ENCODE measurements around the gene SLC25A21.

SLC25A21 gene

GRCh38 chr14:36974985-36975384 lies 197.4 kb downstream of the SLC25A21 start:
- H3K4me2 ChIP-seq (ENCODE audit: low read length), result no peak overlapping the region
- H3K9ac ChIP-seq (ENCODE audit: low read depth, low read length), result no peak overlapping the region
- H3K4me3 ChIP-seq (ENCODE audit: low read length), result no peak overlapping the region
- H3K4me1 ChIP-seq (ENCODE audit: control insufficient read depth, insufficient read depth, low read length), result peaks cover 38% of the 10 kb centered on the region
- H3K36me3 ChIP-seq (ENCODE audit: insufficient read depth, low read length), result no peaks in the 10 kb centered on the region
- H3K27me3 ChIP-seq (ENCODE audit: control insufficient read depth, insufficient read depth, low read length), result no peaks in the 10 kb centered on the region
- no peaks in the 10 kb centered on the region for H3K9me3 ChIP-seq (replicated peaks; ENCODE audit: low read length)

GRCh38 chr14:36973806-36974442 lies 198.5 kb downstream of the SLC25A21 start:
- H3K4me2 ChIP-seq (ENCODE audit: low read length), result peak overlapping the region; percentile 29

GRCh38 chr14:36971263-36971855 lies 201.0 kb downstream of the SLC25A21 start:
- Histone ChIP-seq H3K4me3 (ENCODE audit: low read length) (no peak overlapping the region), H3K9ac (ENCODE audit: low read depth, low read length) (no peak overlapping the region), H3K4me1 (ENCODE audit: control insufficient read depth, insufficient read depth, low read length) (peaks cover 43% of the 10 kb centered on the region)

More at GRCh38 chr14:36973806-36974442, 198.5 kb downstream of the SLC25A21 start:
- Histone ChIP-seq H3K9me3 (replicated peaks; ENCODE audit: low read length) (no peaks in the 10 kb centered on the region), H3K27me3 (ENCODE audit: control insufficient read depth, insufficient read depth, low read length) (no peaks in the 10 kb centered on the region), H3K36me3 (ENCODE audit: insufficient read depth, low read length) (no peaks in the 10 kb centered on the region), H3K4me3 (ENCODE audit: low read length) (no peak overlapping the region), H3K9ac (ENCODE audit: low read depth, low read length) (peak overlapping the region; percentile 49), H3K4me1 (ENCODE audit: control insufficient read depth, insufficient read depth, low read length) (peaks cover 38% of the 10 kb centered on the region)

GRCh38 chr14:36967892-36968555 lies 204.4 kb downstream of the SLC25A21 start:
- Histone ChIP-seq H3K9me3 (replicated peaks; ENCODE audit: low read length) (no peaks in the 10 kb centered on the region), H3K36me3 (ENCODE audit: insufficient read depth, low read length) (no peaks in the 10 kb centered on the region), H3K27me3 (ENCODE audit: control insufficient read depth, insufficient read depth, low read length) (no peaks in the 10 kb centered on the region), H3K4me1 (ENCODE audit: control insufficient read depth, insufficient read depth, low read length) (peaks cover 12% of the 10 kb centered on the region), H3K9ac (ENCODE audit: low read depth, low read length) (no peak overlapping the region), H3K4me2 (ENCODE audit: low read length) (peak overlapping the region; percentile 34), H3K4me3 (ENCODE audit: low read length) (no peak overlapping the region)

More at GRCh38 chr14:36971263-36971855, 201.0 kb downstream of the SLC25A21 start:
- Histone ChIP-seq H3K27me3 (ENCODE audit: control insufficient read depth, insufficient read depth, low read length) (no peaks in the 10 kb centered on the region), H3K36me3 (ENCODE audit: insufficient read depth, low read length) (no peaks in the 10 kb centered on the region), H3K9me3 (replicated peaks; ENCODE audit: low read length) (no peaks in the 10 kb centered on the region), H3K4me2 (ENCODE audit: low read length) (no peak overlapping the region)

GRCh38 chr14:36955967-36956366 lies 216.4 kb downstream of the SLC25A21 start:
- peaks cover 43% of the 10 kb centered on the region for H3K4me1 ChIP-seq (ENCODE audit: control insufficient read depth, insufficient read depth, low read length)
- no peaks in the 10 kb centered on the region for H3K36me3 ChIP-seq (ENCODE audit: insufficient read depth, low read length)
- H3K9me3 ChIP-seq (replicated peaks; ENCODE audit: low read length), result no peaks in the 10 kb centered on the region
- no peak overlapping the region for H3K9ac ChIP-seq (ENCODE audit: low read depth, low read length)
- H3K4me2 ChIP-seq (ENCODE audit: low read length), result no peak overlapping the region
- H3K4me3 ChIP-seq (ENCODE audit: low read length), result no peak overlapping the region
- no peaks in the 10 kb centered on the region for H3K27me3 ChIP-seq (ENCODE audit: control insufficient read depth, insufficient read depth, low read length)

- Histone ChIP-seq H3K36me3 (ENCODE audit: insufficient read depth, low read length) (no peaks in the 10 kb centered on the region), H3K27me3 (ENCODE audit: control insufficient read depth, insufficient read depth, low read length) (no peaks in the 10 kb centered on the region), H3K9ac (ENCODE audit: low read depth, low read length) (no peak overlapping the region), H3K4me3 (ENCODE audit: low read length) (no peak overlapping the region), H3K9me3 (replicated peaks; ENCODE audit: low read length) (no peaks in the 10 kb centered on the region), H3K4me2 (ENCODE audit: low read length) (no peak overlapping the region), H3K4me1 (ENCODE audit: control insufficient read depth, insufficient read depth, low read length) (peaks cover 46% of the 10 kb centered on the region)
These were observed 217.0 kb downstream of the SLC25A21 start for GRCh38 chr14:36955376-36955775.

- Histone ChIP-seq H3K4me1 (ENCODE audit: control insufficient read depth, insufficient read depth, low read length) (peaks cover 52% of the 10 kb centered on the region), H3K36me3 (ENCODE audit: insufficient read depth, low read length) (no peaks in the 10 kb centered on the region), H3K9ac (ENCODE audit: low read depth, low read length) (peak overlapping the region; percentile 57), H3K4me3 (ENCODE audit: low read length) (no peak overlapping the region), H3K27me3 (ENCODE audit: control insufficient read depth, insufficient read depth, low read length) (no peaks in the 10 kb centered on the region), H3K9me3 (replicated peaks; ENCODE audit: low read length) (no peaks in the 10 kb centered on the region), H3K4me2 (ENCODE audit: low read length) (peak overlapping the region; percentile 63)
These were observed 219.7 kb downstream of the SLC25A21 start for GRCh38 chr14:36952689-36953088.

GRCh38 chr14:36951380-36951911 lies 221.0 kb downstream of the SLC25A21 start:
- Histone ChIP-seq H3K9ac (ENCODE audit: low read depth, low read length) (no peak overlapping the region), H3K4me3 (ENCODE audit: low read length) (no peak overlapping the region)

GRCh38 chr14:36950812-36951211 lies 221.6 kb downstream of the SLC25A21 start:
- Histone ChIP-seq H3K9me3 (replicated peaks; ENCODE audit: low read length) (no peaks in the 10 kb centered on the region), H3K4me1 (ENCODE audit: control insufficient read depth, insufficient read depth, low read length) (peaks cover 61% of the 10 kb centered on the region), H3K27me3 (ENCODE audit: control insufficient read depth, insufficient read depth, low read length) (no peaks in the 10 kb centered on the region), H3K4me3 (ENCODE audit: low read length) (no peak overlapping the region), H3K36me3 (ENCODE audit: insufficient read depth, low read length) (no peaks in the 10 kb centered on the region), H3K4me2 (ENCODE audit: low read length) (no peak overlapping the region), H3K9ac (ENCODE audit: low read depth, low read length) (no peak overlapping the region)

More at GRCh38 chr14:36951380-36951911, 221.0 kb downstream of the SLC25A21 start:
- no peaks in the 10 kb centered on the region for H3K36me3 ChIP-seq (ENCODE audit: insufficient read depth, low read length)
- H3K4me2 ChIP-seq (ENCODE audit: low read length), result no peak overlapping the region
- no peaks in the 10 kb centered on the region for H3K27me3 ChIP-seq (ENCODE audit: control insufficient read depth, insufficient read depth, low read length)
- peaks cover 61% of the 10 kb centered on the region for H3K4me1 ChIP-seq (ENCODE audit: control insufficient read depth, insufficient read depth, low read length)
- H3K9me3 ChIP-seq (replicated peaks; ENCODE audit: low read length), result no peaks in the 10 kb centered on the region

- Histone ChIP-seq H3K4me2 (ENCODE audit: low read length) (no peak overlapping the region), H3K9ac (ENCODE audit: low read depth, low read length) (no peak overlapping the region), H3K4me1 (ENCODE audit: control insufficient read depth, insufficient read depth, low read length) (peaks cover 59% of the 10 kb centered on the region), H3K36me3 (ENCODE audit: insufficient read depth, low read length) (no peaks in the 10 kb centered on the region), H3K27me3 (ENCODE audit: control insufficient read depth, insufficient read depth, low read length) (no peaks in the 10 kb centered on the region), H3K4me3 (ENCODE audit: low read length) (no peak overlapping the region), H3K9me3 (replicated peaks; ENCODE audit: low read length) (no peaks in the 10 kb centered on the region)
These were observed 223.0 kb downstream of the SLC25A21 start for GRCh38 chr14:36949371-36949770.

GRCh38 chr14:36948157-36948859 lies 224.1 kb downstream of the SLC25A21 start:
- H3K27me3 ChIP-seq (ENCODE audit: control insufficient read depth, insufficient read depth, low read length), result no peaks in the 10 kb centered on the region
- H3K4me2 ChIP-seq (ENCODE audit: low read length), result no peak overlapping the region
- H3K9me3 ChIP-seq (replicated peaks; ENCODE audit: low read length), result no peaks in the 10 kb centered on the region
- no peaks in the 10 kb centered on the region for H3K36me3 ChIP-seq (ENCODE audit: insufficient read depth, low read length)
- H3K4me3 ChIP-seq (ENCODE audit: low read length), result no peak overlapping the region
- peaks cover 58% of the 10 kb centered on the region for H3K4me1 ChIP-seq (ENCODE audit: control insufficient read depth, insufficient read depth, low read length)
- H3K9ac ChIP-seq (ENCODE audit: low read depth, low read length), result no peak overlapping the region
